ENCODE results near the gene CYB5R2. TPM values are rescaled to one million over a fixed set of nuclear protein-coding genes. Genes with fewer than 3 reads are reported as not detected.

The CYB5R2 gene
- total RNA-seq, 1 donor, result 32.0 TPM

- TF ChIP-seq, protein P1, sequence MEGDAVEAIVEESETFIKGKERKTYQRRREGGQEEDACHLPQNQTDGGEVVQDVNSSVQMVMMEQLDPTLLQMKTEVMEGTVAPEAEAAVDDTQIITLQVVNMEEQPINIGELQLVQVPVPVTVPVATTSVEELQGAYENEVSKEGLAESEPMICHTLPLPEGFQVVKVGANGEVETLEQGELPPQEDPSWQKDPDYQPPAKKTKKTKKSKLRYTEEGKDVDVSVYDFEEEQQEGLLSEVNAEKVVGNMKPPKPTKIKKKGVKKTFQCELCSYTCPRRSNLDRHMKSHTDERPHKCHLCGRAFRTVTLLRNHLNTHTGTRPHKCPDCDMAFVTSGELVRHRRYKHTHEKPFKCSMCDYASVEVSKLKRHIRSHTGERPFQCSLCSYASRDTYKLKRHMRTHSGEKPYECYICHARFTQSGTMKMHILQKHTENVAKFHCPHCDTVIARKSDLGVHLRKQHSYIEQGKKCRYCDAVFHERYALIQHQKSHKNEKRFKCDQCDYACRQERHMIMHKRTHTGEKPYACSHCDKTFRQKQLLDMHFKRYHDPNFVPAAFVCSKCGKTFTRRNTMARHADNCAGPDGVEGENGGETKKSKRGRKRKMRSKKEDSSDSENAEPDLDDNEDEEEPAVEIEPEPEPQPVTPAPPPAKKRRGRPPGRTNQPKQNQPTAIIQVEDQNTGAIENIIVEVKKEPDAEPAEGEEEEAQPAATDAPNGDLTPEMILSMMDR (IDR thresholded peaks at IDR 0.05; ENCODE audit: insufficient read depth, low read depth, low read length), result no peak
- H3K4me3 ChIP-seq (ENCODE audit: low read depth, low read length), result no peak overlapping the region
- no peak for DNase-seq (ENCODE audit: low read depth)
These were observed 10.3 kb upstream of the CYB5R2 start for GRCh38 chr11:7683571-7683970.

- peak; percentile 96 for DNase-seq (ENCODE audit: low read depth)
- TF ChIP-seq, protein P1 (IDR thresholded peaks at IDR 0.05; ENCODE audit: insufficient read depth, low read depth, low read length), result no peak
- H3K4me3 ChIP-seq (ENCODE audit: low read depth, low read length), result no peak overlapping the region
These were observed 4.5 kb upstream of the CYB5R2 start for GRCh38 chr11:7677796-7678201.

DNA sequence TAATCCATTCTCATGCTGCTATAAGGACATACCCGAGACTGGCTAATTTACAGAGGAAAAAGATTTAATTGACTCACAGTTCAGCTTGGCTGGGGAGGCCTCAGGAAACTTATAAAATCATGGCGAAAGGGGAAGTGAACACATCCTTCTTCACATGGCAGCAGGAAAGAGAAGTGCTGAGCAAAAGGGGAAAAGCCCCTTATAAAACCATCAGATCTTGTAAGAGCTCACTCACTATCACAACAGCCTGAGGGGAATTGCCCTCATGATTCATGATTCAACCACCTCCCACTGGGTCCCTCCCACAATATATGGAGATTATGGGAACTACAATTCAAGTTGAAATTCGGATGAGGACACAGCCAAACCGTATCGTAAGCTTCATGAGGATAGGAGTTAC is 3.8 kb upstream of the CYB5R2 start:
- peak; percentile 69 for DNase-seq (ENCODE audit: low read depth)
- TF ChIP-seq, protein P1 (IDR thresholded peaks at IDR 0.05; ENCODE audit: insufficient read depth, low read depth, low read length), result no peak
- H3K4me3 ChIP-seq (ENCODE audit: low read depth, low read length), result no peak overlapping the region

DNA sequence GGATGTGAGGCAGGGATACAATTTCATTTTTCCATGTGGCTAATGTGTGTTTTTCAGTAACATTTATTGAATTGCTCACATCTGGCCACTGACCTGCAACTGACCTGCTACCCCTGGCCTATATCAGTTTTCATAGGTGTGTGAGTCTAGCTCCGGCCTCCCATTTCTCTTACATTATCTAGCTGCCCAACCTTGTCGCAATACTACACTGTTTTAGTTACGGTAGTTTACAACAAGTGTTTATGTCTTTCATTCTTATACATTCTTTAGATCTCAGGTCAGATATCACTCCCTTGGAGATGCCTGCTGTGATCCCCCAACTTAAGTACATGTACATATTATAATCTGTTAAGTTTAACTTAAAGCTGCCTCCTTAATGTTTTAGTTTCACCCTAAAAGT is 2.3 kb upstream of the CYB5R2 start:
- TF ChIP-seq, protein P1 (IDR thresholded peaks at IDR 0.05; ENCODE audit: insufficient read depth, low read depth, low read length), result no peak
- DNase-seq (ENCODE audit: low read depth), result no peak

DNA sequence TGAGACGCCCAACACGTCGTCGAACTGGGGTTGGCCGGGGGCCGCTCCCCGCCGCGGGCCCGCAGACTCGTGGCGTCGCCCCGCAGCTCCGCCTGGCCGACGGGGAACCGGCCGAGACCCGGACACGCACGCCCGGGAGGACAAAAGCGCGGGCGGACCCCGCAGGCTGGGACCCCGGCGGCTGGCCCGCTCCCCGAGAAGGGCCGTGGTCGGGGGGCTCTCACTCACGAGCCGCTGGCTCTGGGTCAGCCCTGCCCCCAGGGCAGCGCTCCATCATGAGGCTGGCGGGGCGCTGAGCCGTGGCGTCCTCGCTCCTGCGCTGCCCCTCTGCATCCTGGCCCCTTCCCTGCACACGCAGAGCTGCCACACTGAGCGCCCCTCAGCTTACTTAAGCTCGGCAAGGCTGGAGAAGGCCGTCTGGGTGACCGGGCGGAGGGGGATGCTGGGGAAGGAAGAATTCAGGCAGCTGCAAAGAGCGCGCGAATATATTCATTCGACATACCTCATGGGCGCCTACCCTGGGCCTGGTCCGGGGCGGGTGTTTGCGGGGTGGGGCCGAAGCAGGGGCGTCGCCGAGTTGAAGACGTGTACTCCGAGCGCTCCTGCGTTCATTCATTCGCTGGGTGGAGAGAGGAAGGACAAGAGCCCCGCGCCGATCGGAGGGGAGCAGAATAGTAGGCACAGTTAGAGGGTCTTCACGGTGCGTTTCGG is 579 bp upstream of the CYB5R2 start:
- TF ChIP-seq, protein P1 (IDR thresholded peaks at IDR 0.05; ENCODE audit: insufficient read depth, low read depth, low read length), result no peak
- peak; percentile 49 for DNase-seq (ENCODE audit: low read depth)
- H3K4me3 ChIP-seq (ENCODE audit: low read depth, low read length), result peak overlapping the region; percentile 64

More for the DNA sequence above, 2.3 kb upstream of the CYB5R2 start:
- no peak overlapping the region for H3K4me3 ChIP-seq (ENCODE audit: low read depth, low read length)

- no peak overlapping the region for H3K4me3 ChIP-seq (ENCODE audit: low read depth, low read length)
- no peak for DNase-seq (ENCODE audit: low read depth)
- TF ChIP-seq, protein P1 (IDR thresholded peaks at IDR 0.05; ENCODE audit: insufficient read depth, low read depth, low read length), result no peak
These were observed 882 bp downstream of the CYB5R2 start for GRCh38 chr11:7672276-7672959.
